GM08714 (cell line): ENCODE data around the gene DIP2B.

Source experiments
- H3K4me3 ChIP-seq: fragments of 200-500 bp; sonication (Bioruptor generic); 2 replicates; pipeline ENCODE4 v1.5.1; 2014; ENCODE audit warnings: mild to moderate bottlenecking, low read length, inconsistent platforms
- ZNF274 ChIP-seq: IDR thresholded peaks from 2 replicates; pipeline ENCODE4 v1.6.1; 2012; ENCODE audit warnings: mild to moderate bottlenecking, low read depth, low read length

The DIP2B gene

GRCh38 chr12:50776749-50777728, 272.3 kb downstream of the DIP2B start:
- no peak for TF ChIP-seq ZNF274

GRCh38 chr12:50778663-50779590, 274.1 kb downstream of the DIP2B start:
- no peak for TF ChIP-seq ZNF274
- H3K4me3 ChIP-seq = no peak overlapping the region

More at GRCh38 chr12:50776749-50777728, 272.3 kb downstream of the DIP2B start:
- no peak overlapping the region for H3K4me3 ChIP-seq

GRCh38 chr12:50780013-50780412, 275.2 kb downstream of the DIP2B start:
- no peak for TF ChIP-seq ZNF274
- no peak overlapping the region for H3K4me3 ChIP-seq

GRCh38 chr12:50784501-50784900, 279.7 kb downstream of the DIP2B start:
- H3K4me3 ChIP-seq = no peak overlapping the region
- TF ChIP-seq ZNF274 = no peak

GRCh38 chr12:50785406-50786001, 280.7 kb downstream of the DIP2B start:
- no peak overlapping the region for H3K4me3 ChIP-seq
- TF ChIP-seq ZNF274 = no peak

GRCh38 chr12:50786498-50787231, 281.9 kb downstream of the DIP2B start:
- TF ChIP-seq ZNF274 = no peak
- H3K4me3 ChIP-seq = no peak overlapping the region

- TF ChIP-seq ZNF274 = no peak
- no peak overlapping the region for H3K4me3 ChIP-seq
Measured at GRCh38 chr12:50787618-50788017, 282.8 kb downstream of the DIP2B start.

- no peak overlapping the region for H3K4me3 ChIP-seq
- TF ChIP-seq ZNF274 = no peak
Measured at GRCh38 chr12:50788561-50788960, 283.8 kb downstream of the DIP2B start.

GRCh38 chr12:50790081-50790480, 285.3 kb downstream of the DIP2B start:
- no peak for TF ChIP-seq ZNF274
- H3K4me3 ChIP-seq = no peak overlapping the region
